Astrocyte of the hippocampus (primary cell): ENCODE results near the gene CREG1.
"Not testable (repeated sequence)": the region's sequence is repeated elsewhere in the genome, so short reads cannot be mapped to it uniquely, and the experiment has no call there.

Experiments
- DNase-seq: peaks from one replicate; pipeline ENCODE4 v3.0.0; 2011; ENCODE audit warnings: low read depth, low spot score

CREG1 gene

DNA sequence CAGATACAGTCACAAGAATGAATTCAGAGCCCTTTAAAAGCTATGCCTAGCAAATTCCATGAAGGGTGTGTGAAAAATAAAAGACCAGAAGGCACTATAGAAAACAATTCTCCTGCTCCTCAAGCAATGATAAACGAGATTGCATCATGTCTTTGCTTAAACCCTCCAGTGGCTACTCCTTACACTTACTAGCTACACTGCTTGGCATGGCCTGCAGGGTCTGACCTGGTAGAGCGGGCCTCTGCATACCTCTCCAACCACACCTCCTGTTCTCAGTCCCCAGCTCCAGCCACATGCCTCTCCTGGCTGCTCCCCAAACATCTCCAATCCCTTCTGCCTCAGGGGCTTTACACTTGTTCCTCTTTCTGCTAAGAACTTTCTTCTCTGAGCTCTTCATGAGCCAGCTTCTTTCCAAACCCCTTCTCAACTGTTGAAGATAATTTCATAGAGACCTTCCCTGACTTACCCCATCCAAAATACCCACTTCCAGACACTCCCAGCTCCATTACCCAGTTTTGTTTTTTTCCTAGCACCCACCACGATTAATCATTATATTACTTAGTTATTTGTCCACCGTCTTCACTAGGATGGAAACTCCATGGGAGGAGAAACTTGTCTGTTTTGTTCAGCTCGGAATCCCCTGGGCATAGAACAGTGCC lies 11.2 kb upstream of the CREG1 start:
- peak; percentile 52 for DNase-seq

DNA sequence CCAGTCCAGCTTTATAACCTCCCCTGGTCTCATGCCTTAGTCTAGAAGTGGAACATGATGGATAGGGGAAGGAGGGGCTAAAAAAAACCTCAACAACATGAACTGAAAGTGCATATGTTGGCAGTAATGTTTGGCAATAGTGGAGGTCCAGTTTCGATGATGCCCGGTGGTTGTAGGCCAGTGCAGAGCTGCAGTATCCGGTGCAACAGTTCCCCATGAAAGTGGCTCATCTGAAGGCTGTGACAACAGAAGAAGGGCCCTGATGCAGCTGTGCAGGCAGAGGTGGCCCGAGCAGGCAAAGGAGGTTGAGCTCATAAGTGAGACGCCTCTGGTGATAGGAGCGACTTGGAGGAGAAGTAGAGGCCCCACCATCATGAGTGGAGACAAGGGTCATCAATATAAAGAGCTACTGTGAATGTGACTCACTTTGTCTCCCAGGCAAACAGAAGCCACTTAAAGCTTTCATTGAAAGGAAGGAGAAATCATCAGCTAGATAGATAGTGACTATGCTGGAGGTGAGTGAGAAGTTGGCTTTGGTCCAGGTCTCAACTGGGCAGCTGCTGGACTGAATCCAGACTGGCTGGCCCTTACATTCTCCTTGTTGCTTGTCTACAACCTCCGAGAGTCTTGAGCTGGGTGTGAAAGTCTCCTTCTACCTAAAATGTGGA lies 10.2 kb upstream of the CREG1 start:
- DNase-seq: peak; percentile 7

- no peak for DNase-seq
Measured at GRCh38 chr1:167562702-167563101, 9.1 kb upstream of the CREG1 start.

- DNase-seq: no peak
Measured at GRCh38 chr1:167561753-167562152, 8.2 kb upstream of the CREG1 start.

GRCh38 chr1:167555971-167556714 lies 2.6 kb upstream of the CREG1 start:
- DNase-seq: peak; percentile 79

GRCh38 chr1:167555072-167555471 lies 1.5 kb upstream of the CREG1 start:
- not testable (repeated sequence) for DNase-seq

DNA sequence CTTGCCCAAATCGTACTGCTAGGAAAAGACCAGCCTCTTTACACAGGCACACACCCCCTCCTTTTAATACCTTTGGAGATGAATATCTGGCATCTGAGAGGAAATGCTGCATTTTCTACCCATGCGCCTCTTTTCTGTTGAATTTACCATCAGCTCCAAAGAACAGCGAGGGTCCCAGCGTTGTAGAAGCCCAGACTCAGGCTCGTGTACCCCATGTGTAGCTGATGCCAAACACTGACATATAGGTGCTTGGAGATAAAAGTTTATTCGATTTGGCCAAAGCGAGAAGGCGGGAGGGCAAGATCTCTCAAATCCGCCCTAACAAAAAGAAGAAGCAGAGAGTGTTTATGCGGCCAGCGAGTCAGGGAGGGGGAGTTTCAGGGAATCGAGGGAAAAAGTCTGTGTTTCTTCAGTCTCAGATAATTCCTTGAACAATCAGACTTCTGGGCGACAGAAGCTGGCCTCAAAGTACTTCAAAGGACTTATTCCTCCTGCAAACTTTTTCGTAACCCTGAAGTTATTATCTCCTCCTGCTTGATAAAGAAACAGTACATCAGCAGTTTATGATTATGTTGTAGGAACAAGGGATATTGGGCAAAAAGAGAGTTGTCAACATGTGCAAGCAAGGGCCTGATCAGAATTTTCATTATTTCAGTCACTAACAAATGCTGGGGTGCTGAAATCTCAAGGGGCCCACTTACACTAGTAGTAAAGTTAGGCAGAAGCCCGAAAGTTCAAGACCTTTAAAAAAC lies 642 bp upstream of the CREG1 start:
- DNase-seq: no peak

- DNase-seq: no peak
Measured at GRCh38 chr1:167551362-167551761, 2.2 kb downstream of the CREG1 start.

GRCh38 chr1:167548059-167548932 lies 5.3 kb downstream of the CREG1 start:
- DNase-seq: no peak

DNA sequence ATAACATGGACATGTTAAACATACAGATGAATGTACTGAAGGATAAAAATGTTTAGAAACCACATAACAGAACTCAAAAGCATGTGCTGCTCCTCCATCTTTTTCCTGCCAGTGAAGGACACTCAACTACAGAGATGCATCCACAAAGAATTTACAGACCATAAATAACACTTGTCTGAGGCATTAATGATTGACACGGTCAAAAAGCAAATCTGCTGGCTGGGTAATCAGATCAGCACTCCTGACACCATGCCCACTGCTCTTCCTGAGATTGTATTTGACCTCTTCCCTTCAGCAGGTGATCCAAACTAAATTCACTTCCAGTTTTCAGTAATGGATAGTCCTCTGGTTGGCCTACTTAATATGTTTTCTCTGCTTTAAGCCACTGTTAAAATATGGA lies 6.6 kb downstream of the CREG1 start:
- no peak for DNase-seq

- no peak for DNase-seq
Measured at GRCh38 chr1:167545349-167545748, 8.2 kb downstream of the CREG1 start.

GRCh38 chr1:167544447-167545093 lies 9.0 kb downstream of the CREG1 start:
- no peak for DNase-seq

GRCh38 chr1:167543199-167543990 lies 10.2 kb downstream of the CREG1 start:
- DNase-seq: no peak

GRCh38 chr1:167542109-167543032 lies 11.2 kb downstream of the CREG1 start:
- DNase-seq: no peak

DNA sequence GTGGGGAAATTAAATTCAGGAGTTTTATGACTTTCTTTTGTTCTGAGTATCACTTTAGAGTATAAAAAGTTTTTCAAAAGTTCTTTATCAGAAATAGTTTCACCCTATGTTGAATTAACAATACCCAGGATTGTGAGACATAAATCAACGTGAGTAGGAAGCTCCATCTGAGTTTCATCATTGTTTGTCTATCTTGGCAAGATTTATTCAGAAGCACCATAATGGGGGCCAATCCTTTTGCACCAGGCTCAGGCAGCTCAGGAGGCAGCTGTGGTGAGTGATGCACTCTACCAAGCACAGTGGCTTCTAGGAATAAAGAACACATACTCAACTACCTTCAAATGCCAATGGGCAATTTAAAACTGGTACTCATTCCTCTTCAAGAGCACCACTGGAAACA lies 12.0 kb downstream of the CREG1 start:
- DNase-seq: no peak

- DNase-seq: no peak
Measured at GRCh38 chr1:167541003-167541402, 12.6 kb downstream of the CREG1 start.

GRCh38 chr1:167538657-167539056 lies 14.9 kb downstream of the CREG1 start:
- no peak for DNase-seq

GRCh38 chr1:167533851-167534300 lies 19.7 kb downstream of the CREG1 start:
- DNase-seq: peak; percentile 83
